ENCODE data around the gene CDK17.

DNA sequence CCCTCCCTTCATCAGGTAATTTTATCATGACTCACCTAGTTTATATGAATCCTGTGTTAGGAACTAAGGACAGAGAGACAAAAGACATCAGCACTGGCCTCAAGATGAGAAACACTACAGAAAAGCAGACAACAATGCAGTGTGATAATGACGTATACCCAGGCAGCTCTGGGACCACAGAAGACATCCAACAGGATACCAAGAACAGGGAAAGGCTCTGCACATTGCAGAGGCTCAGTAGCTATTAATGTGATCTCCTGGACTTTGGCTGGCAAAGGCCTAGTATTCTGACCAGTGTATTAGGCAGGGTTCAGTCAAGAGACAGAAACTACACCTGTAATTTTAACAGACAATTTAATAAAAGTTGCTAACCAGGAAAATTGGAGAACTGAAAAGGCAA lies 39.7 kb downstream of the CDK17 start:
- TF ChIP-seq, protein P1, sequence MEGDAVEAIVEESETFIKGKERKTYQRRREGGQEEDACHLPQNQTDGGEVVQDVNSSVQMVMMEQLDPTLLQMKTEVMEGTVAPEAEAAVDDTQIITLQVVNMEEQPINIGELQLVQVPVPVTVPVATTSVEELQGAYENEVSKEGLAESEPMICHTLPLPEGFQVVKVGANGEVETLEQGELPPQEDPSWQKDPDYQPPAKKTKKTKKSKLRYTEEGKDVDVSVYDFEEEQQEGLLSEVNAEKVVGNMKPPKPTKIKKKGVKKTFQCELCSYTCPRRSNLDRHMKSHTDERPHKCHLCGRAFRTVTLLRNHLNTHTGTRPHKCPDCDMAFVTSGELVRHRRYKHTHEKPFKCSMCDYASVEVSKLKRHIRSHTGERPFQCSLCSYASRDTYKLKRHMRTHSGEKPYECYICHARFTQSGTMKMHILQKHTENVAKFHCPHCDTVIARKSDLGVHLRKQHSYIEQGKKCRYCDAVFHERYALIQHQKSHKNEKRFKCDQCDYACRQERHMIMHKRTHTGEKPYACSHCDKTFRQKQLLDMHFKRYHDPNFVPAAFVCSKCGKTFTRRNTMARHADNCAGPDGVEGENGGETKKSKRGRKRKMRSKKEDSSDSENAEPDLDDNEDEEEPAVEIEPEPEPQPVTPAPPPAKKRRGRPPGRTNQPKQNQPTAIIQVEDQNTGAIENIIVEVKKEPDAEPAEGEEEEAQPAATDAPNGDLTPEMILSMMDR (conservative IDR thresholded peaks at IDR 0.05 in 1 of 2, IDR thresholded peaks at IDR 0.05 in 1 of 2; ENCODE audit: low read depth in 1 of 2, low read length in 2 of 2), result no peak
- TF ChIP-seq EZH2 (IDR thresholded peaks at IDR 0.05; ENCODE audit: low read length, missing control alignments), result no peak

Measured in fibroblast of lung (primary cell).